Measurements from ENCODE around the gene SERINC2. TPM values are rescaled to one million over a fixed set of nuclear protein-coding genes. Genes with fewer than 3 reads are reported as not detected.

SERINC2 gene
- 12.5 and 17.3 TPM in 2 replicates for total RNA-seq

DNA sequence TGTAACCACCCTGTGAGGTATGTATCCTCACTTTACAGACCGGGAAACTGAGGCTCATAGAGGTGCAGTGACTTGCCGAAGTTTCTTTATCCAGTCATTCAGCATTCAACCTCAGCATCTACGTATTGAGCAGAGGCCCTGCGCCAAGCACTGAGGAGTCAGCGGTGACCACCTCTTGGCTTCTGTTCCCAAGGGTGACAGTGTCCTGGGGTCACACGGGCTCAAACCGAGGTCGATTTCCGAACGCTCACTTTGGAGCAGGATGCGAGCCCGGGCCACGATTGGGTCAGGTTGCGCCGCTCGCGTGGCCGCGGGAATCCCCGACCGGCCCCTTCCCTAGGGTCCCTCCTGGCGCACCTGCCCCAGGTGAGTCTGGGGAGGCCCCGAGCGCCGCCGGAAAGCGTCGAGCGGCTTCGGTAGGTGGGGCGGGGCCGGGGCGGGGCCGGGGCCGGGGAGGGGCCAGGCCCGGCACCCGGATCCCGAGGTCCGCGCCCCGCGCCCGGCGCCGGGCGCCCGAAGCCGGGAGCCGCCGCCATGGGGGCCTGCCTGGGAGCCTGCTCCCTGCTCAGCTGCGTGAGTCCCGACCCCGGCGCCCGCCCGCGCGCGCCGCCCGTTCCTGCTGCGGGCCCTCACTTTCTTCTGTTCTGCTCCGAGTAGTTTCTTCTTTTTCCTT, at the start of gene SERINC2:
SERINC2 (plus strand) TSS at position 482 of the 673 bp plus-strand sequence; CDS start at position 535, 53 bp downstream.

DNA sequence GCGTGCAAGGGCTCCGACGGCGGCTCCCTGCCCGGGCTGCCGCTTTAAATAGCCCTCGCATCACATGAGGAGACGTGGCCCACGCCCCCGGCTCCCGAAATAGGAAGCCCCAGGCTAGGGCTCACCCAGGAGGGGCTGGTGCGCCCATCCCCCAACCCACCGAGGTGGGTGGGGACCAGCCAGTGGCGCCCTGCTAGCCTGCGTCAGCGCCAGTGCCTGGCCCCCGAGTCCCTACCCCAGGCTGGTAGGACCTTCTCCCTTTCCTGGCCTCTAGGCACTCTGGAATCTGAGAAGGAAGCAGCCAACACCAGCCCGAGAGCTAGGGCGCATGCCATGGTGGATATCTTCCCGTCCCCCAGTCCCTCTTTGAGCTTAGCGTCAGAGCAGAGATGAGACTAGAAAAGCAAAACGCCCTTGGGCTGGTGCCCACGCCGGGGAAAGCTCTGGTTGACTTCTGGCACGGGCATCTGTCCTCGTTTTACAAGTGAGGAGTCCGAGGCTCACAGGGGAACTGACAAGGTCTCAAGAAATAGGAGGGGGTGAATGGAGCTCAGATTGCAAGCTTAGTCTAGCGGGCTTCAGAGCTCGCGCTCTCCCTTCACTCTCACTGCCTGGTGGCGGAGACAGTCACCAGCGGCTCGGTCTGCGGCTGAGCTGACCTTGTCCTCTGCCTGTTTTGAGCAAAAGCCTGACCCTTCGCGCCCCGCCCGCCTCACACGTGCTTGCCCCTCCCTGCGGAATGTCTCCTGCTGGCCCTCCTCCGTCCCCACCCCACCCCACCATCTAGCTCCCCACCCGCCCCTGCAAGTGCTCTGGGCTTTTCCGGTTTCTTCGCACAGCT, 39.7 kb upstream of the SERINC2 start, which contains the start of gene FABP3:
FABP3 (minus strand) TSS at position 21 of the 841 bp plus-strand sequence. CDS start 62 bp downstream, outside the sequence.

Other genes with a start within 250 kb of the SERINC2 start
- 0.47 TPM in 1 of 2 replicates, not detected in the other for gene NKAIN1, start 173.3 kb upstream of the SERINC2 start, total RNA-seq
- gene SNRNP40, start 116.4 kb upstream of the SERINC2 start, total RNA-seq, result 97.8 and 109 TPM in 2 replicates
- gene ZCCHC17, start 116.2 kb upstream of the SERINC2 start, total RNA-seq, result 38.0 and 38.2 TPM in 2 replicates
- 3.9 and 9.6 TPM in 2 replicates for gene FABP3, start 40.1 kb upstream of the SERINC2 start, total RNA-seq
- 1,345 and 1,463 TPM in 2 replicates for gene TINAGL1, start 163.3 kb downstream of the SERINC2 start, total RNA-seq
- gene HCRTR1, start 204.5 kb downstream of the SERINC2 start, total RNA-seq, result 0.13 and 0.30 TPM in 2 replicates
- 107 and 112 TPM in 2 replicates for gene PEF1, start 231.7 kb downstream of the SERINC2 start, total RNA-seq

All from mammary microvascular endothelial cell (primary cell).